ENCODE measurements around the gene GSDMA. TPM values are rescaled to one million over a fixed set of nuclear protein-coding genes. Genes with fewer than 3 reads are reported as not detected.

The GSDMA gene
- total and polyA plus RNA-seq, 4 donors: 0.06 to 0.23 (median 0.13) TPM

GRCh38 chr17:39926135-39926587, 36.6 kb upstream of the GSDMA start:
- 21% methylated on average over 4 of the region's 4 CpGs for WGBS
- no peaks in the 10 kb centered on the region for H3K9me3 ChIP-seq (ENCODE audit: control insufficient read depth in 4 of 4, low read length in 3 of 4)
- H3K27ac ChIP-seq (ENCODE audit: low read depth in 1 of 2, low read length in 2 of 2): peak overlapping the region; percentile 94 to 95
- TF ChIP-seq RXRA (IDR thresholded peaks at IDR 0.05): no peak
- no peak for TF ChIP-seq TAF1 (conservative IDR thresholded peaks at IDR 0.05)
- TF ChIP-seq FOXA1 (IDR thresholded peaks at IDR 0.05): no peak
- TF ChIP-seq HNF4A (conservative IDR thresholded peaks at IDR 0.05): no peak
- no peak for TF ChIP-seq MAX (IDR thresholded peaks at IDR 0.05)
- no peak for TF ChIP-seq EGR1 (IDR thresholded peaks at IDR 0.05; ENCODE audit: low read depth in 2 of 2)
- no peak for TF ChIP-seq GABPA (IDR thresholded peaks at IDR 0.05 in 1 of 2, conservative IDR thresholded peaks at IDR 0.05 in 1 of 2)
- TF ChIP-seq FOXA2 (IDR thresholded peaks at IDR 0.05): no peak
- TF ChIP-seq NR2F2 (IDR thresholded peaks at IDR 0.05): no peak
- no peak for TF ChIP-seq SP1 (IDR thresholded peaks at IDR 0.05)
- no peak for TF ChIP-seq CTCF (IDR thresholded peaks at IDR 0.05; ENCODE audit: low read depth, low read length, missing input control)
- TF ChIP-seq REST (IDR thresholded peaks at IDR 0.05): no peak
- no peak for TF ChIP-seq ATF3 (IDR thresholded peaks at IDR 0.05)
- no peak for TF ChIP-seq YY1 (IDR thresholded peaks at IDR 0.05)
- TF ChIP-seq ZBTB33 (IDR thresholded peaks at IDR 0.05): no peak
- TF ChIP-seq HNF4G (IDR thresholded peaks at IDR 0.05): no peak
- TF ChIP-seq RAD21 (IDR thresholded peaks at IDR 0.05): no peak
- no peak for TF ChIP-seq JUND (IDR thresholded peaks at IDR 0.05)
- H3K27me3 ChIP-seq (ENCODE audit: control insufficient read depth in 4 of 4, insufficient read depth in 4 of 4, low read length in 3 of 4): no peaks in the 10 kb centered on the region
- H3K36me3 ChIP-seq (ENCODE audit: control insufficient read depth in 4 of 4, insufficient read depth in 3 of 4, low read depth in 1 of 4, low read length in 3 of 4): peaks cover 6 to 10% (median 8%) of the 10 kb centered on the region in 4 donors
- peaks cover 26 to 69% (median 51%) of the 10 kb centered on the region in 4 donors for H3K4me1 ChIP-seq (ENCODE audit: control insufficient read depth in 4 of 4, insufficient read depth in 4 of 4, low read length in 3 of 4)
- peak overlapping the region; percentile 89 to 99 for H3K9ac ChIP-seq (ENCODE audit: low read depth in 1 of 2, low read length in 2 of 2)
- peak overlapping the region; percentile 66 to 90 (median 68) for H3K4me3 ChIP-seq (ENCODE audit: low read depth in 1 of 3, low read length in 3 of 3)
- no peak for DNase-seq (ENCODE audit: low spot score)
